Testis (tissue), 3 donors: Measurements from ENCODE around the gene SLC15A4. TPM values are rescaled to one million over a fixed set of nuclear protein-coding genes. Genes with fewer than 3 reads are reported as not detected.
"Not testable (repeated sequence)": the region's sequence is repeated elsewhere in the genome, so short reads cannot be mapped to it uniquely, and the experiment has no call there.

ENCODE experiments used
- DNase-seq: peaks from one replicate; pipeline ENCODE4 v3.0.0-alpha.2; 2019
- H3K27ac ChIP-seq, 2 donors: fragments of 200-600 bp; sonication (generic); one replicate each; pipeline ENCODE4 v1.5.1; 2019
- H3K27me3 ChIP-seq: fragments of 200-600 bp; sonication (generic); one replicate; pipeline ENCODE4 v1.5.1; 2019
- H3K36me3 ChIP-seq: fragments of 200-600 bp; sonication (generic); one replicate; pipeline ENCODE4 v1.5.1; 2017; ENCODE audit warnings: low read depth; ENCODE audit errors: missing control alignments
- H3K4me1 ChIP-seq: fragments of 200-600 bp; sonication (generic); one replicate; pipeline ENCODE4 v1.5.1; 2019
- H3K4me3 ChIP-seq, 2 donors: fragments of 200-600 bp; sonication (generic); one replicate each; pipeline ENCODE4 v1.5.1; 2017 to 2019
- H3K9me3 ChIP-seq: fragments of 200-600 bp; sonication (generic); one replicate; pipeline ENCODE4 v1.5.1; 2017
- CTCF ChIP-seq, 3 experiments: fragments of 450-650 bp in 2 of 3; fragments of 200-600 bp in 1 of 3; sonication (generic) in 1 of 3; IDR thresholded peaks; one replicate each; pipeline ENCODE4 v1.5.1; 2016 to 2019; ENCODE audit warnings: antibody characterized with exemption in 3 of 3, mild to moderate bottlenecking in 2 of 3, moderate library complexity in 1 of 3
- POLR2A ChIP-seq: fragments of 450-650 bp; IDR thresholded peaks from one replicate; pipeline ENCODE4 v1.6.1; 2017; ENCODE audit warnings: antibody characterized with exemption, mild to moderate bottlenecking, moderate library complexity
- WGBS, 2 donors: methylation state at CpG; one replicate each; pipeline ENCODE4 v1.1.5; 2018; 5-methylcytosine and 5-hydroxymethylcytosine counted together
- intact Hi-C: fragments of 100-400 bp; cut with DNase I; formaldehyde crosslinking; loops from one replicate; pipeline ENCODE4 v1.15.1; 2023; ENCODE audit warnings: low total_unique reads
- polyA plus RNA-seq: library from polyadenylated mRNA; stranded (reverse); fragments of 350-450 nt; fragmentation: Illumina TruSeq; extraction: RNeasy Lipid Tissue Mini Kit (QIAGEN cat#74804); gene quantifications from one replicate; pipeline ENCODE4 v1.2.3, GENCODE V29; 2014; ENCODE audit warnings: low read depth, low replicate concordance; ENCODE audit not compliant: insufficient read depth
- total RNA-seq, 2 donors: library from RNA; depleted of rRNA; stranded (reverse); fragments of >200 nt; gene quantifications; one replicate each; pipeline ENCODE4 v1.2.3, GENCODE V29; 2016

The SLC15A4 gene
- total and polyA plus RNA-seq, 3 donors from 2014 or later = 59.7 to 83.7 (median 81.3) TPM

GRCh38 chr12:128840862-128841468 is 17.2 kb upstream of the SLC15A4 start:
- Histone ChIP-seq H3K9me3 (no peaks in the 10 kb centered on the region), H3K4me3 (no peak overlapping the region), H3K27me3 (no peaks in the 10 kb centered on the region), H3K4me1 (no peaks in the 10 kb centered on the region), H3K27ac (no peak overlapping the region), H3K36me3 (no peaks in the 10 kb centered on the region)
- TF ChIP-seq CTCF (IDR thresholded peaks at IDR 0.05) (no peak), POLR2A (no peak)
- no peak for DNase-seq
- WGBS, 2 donors = 66 to 71% methylated on average over 8 of the region's 8 CpGs
- intact Hi-C loops = no loop called here

- intact Hi-C loops, H3K36me3 ChIP-seq: not testable (repeated sequence)
- 74 to 83% methylated on average over 11 to 12 of the region's 12 CpGs for WGBS, 2 donors
Measured at GRCh38 chr12:128839885-128840284, 16.1 kb upstream of the SLC15A4 start.

DNA sequence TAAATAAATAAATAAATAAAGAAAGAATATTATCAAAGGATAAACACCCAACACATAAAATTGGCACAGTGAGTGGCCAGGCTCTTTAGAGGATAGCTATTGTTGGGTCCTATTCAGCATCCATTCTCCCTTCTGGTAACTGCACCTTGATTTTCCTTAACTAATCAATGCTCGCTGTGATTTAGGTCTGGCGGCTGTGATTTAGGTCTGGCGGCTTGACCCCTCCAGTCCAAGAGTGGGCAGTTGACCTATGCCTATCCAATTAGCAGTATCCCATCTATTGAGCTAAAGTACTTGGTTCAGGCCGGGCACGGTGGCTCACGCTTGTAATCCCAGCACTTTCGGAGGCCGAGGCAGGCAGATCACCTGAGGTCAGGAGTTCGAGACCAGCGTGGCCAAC is 9.7 kb upstream of the SLC15A4 start:
- intact Hi-C loops = no loop called here
- Histone ChIP-seq H3K9me3 (no peaks in the 10 kb centered on the region), H3K4me1 (no peaks in the 10 kb centered on the region), H3K27ac (no peak overlapping the region), H3K36me3 (no peaks in the 10 kb centered on the region), H3K4me3 (no peak overlapping the region), H3K27me3 (no peaks in the 10 kb centered on the region)
- TF ChIP-seq POLR2A (no peak), CTCF (IDR thresholded peaks at IDR 0.05) (no peak)
- no peak for DNase-seq
- WGBS, 2 donors = 86 to 98% methylated on average over 10 of the region's 10 CpGs

More at GRCh38 chr12:128839885-128840284, 16.1 kb upstream of the SLC15A4 start:
- H3K4me3 ChIP-seq, DNase-seq, H3K9me3 ChIP-seq, H3K27me3 ChIP-seq, H3K4me1 ChIP-seq, H3K27ac ChIP-seq: not testable (repeated sequence)

- 84 to 85% methylated on average over 7 of the region's 7 CpGs for WGBS, 2 donors
- H3K4me1 ChIP-seq = no peaks in the 10 kb centered on the region
- intact Hi-C loops = no loop called here
Measured at GRCh38 chr12:128830505-128830893, 6.7 kb upstream of the SLC15A4 start.

DNA sequence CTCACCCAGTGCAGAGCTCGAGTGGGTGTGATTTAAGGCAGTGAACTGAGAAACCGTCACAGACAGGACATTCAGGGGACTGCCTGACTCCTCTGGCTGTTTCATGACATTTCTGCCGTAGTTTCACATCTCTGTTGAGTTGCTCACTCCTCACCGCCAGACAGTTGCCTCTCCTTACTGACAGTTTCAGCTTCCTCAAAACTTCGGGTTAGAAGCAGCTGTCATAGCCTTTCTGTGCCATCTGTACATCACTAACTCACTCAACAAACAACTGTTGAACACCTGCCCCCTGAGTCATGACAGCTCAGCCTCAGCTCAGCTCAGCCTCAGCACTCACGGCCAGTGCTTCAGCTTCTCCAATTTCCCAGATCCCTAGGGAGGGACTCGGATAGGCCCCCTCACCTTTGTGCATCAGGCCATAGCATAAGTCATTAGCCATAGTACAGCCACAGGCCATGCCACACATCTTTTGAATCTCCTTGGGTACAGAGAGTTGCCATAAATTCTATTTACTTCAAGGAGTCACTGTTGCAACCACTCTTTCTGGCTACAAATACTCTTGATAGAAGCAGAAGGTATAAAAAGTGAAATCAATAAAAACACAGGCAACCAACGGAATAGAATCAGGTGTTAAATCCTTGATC is 6.2 kb upstream of the SLC15A4 start:
- H3K4me3 ChIP-seq = no peak overlapping the region
- peaks cover under 1% of the 10 kb centered on the region for H3K4me1 ChIP-seq
- no peak for TF ChIP-seq POLR2A
- no peak for TF ChIP-seq CTCF (IDR thresholded peaks at IDR 0.05)
- DNase-seq = no peak
- H3K27ac ChIP-seq = no peak overlapping the region
- no peaks in the 10 kb centered on the region for H3K9me3 ChIP-seq
- intact Hi-C loops = no loop called here
- H3K27me3 ChIP-seq = no peaks in the 10 kb centered on the region
- H3K36me3 ChIP-seq = no peaks in the 10 kb centered on the region
- WGBS, 2 donors = 87% methylated on average over 8 of the region's 8 CpGs

More at GRCh38 chr12:128830505-128830893, 6.7 kb upstream of the SLC15A4 start:
- Histone ChIP-seq H3K4me3 (no peak overlapping the region), H3K9me3 (no peaks in the 10 kb centered on the region), H3K27me3 (no peaks in the 10 kb centered on the region), H3K36me3 (no peaks in the 10 kb centered on the region), H3K27ac (no peak overlapping the region)
- TF ChIP-seq CTCF (IDR thresholded peaks at IDR 0.05) (no peak), POLR2A (no peak)
- no peak for DNase-seq
